ENCODE data around the gene APBA1.

DNA sequence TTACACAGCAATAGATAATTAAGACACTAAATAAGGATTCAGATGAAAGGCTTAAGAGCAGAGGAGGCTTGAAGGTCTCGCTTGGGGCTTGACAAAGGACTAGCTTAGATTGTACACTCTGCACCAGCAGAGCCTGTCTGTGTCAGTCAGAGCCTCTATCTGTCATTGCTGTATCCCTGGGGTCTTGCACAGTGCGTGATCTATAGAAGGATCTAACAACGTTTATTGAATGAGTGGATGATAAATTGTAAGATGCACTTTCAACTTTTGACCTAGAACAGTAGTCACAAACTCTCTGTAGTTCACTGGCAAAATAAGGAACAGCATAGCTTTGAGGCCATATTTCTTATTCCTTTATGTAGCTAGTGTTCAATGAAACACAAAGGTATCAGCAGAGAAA, 173.7 kb downstream of the APBA1 start:
- no peak for TF ChIP-seq ZNF565 (CRISPR knock-in tag; conservative IDR thresholded peaks at IDR 0.05; ENCODE audit: low read depth)
- no peak for TF ChIP-seq RARB (CRISPR knock-in tag; IDR thresholded peaks at IDR 0.05)
- no peak for TF ChIP-seq ZFP3 (CRISPR knock-in tag; IDR thresholded peaks at IDR 0.05)
- no peak for TF ChIP-seq ARNTL (CRISPR knock-in tag; IDR thresholded peaks at IDR 0.05; ENCODE audit: borderline replicate concordance, low read depth)
- TF ChIP-seq, protein P1, sequence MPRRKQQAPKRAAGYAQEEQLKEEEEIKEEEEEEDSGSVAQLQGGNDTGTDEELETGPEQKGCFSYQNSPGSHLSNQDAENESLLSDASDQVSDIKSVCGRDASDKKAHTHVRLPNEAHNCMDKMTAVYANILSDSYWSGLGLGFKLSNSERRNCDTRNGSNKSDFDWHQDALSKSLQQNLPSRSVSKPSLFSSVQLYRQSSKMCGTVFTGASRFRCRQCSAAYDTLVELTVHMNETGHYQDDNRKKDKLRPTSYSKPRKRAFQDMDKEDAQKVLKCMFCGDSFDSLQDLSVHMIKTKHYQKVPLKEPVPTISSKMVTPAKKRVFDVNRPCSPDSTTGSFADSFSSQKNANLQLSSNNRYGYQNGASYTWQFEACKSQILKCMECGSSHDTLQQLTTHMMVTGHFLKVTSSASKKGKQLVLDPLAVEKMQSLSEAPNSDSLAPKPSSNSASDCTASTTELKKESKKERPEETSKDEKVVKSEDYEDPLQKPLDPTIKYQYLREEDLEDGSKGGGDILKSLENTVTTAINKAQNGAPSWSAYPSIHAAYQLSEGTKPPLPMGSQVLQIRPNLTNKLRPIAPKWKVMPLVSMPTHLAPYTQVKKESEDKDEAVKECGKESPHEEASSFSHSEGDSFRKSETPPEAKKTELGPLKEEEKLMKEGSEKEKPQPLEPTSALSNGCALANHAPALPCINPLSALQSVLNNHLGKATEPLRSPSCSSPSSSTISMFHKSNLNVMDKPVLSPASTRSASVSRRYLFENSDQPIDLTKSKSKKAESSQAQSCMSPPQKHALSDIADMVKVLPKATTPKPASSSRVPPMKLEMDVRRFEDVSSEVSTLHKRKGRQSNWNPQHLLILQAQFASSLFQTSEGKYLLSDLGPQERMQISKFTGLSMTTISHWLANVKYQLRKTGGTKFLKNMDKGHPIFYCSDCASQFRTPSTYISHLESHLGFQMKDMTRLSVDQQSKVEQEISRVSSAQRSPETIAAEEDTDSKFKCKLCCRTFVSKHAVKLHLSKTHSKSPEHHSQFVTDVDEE (CRISPR knock-in tag; IDR thresholded peaks at IDR 0.05), result no peak
- TF ChIP-seq BACH2 (CRISPR knock-in tag; IDR thresholded peaks at IDR 0.05; ENCODE audit: borderline replicate concordance), result no peak
- TF ChIP-seq, protein P2, sequence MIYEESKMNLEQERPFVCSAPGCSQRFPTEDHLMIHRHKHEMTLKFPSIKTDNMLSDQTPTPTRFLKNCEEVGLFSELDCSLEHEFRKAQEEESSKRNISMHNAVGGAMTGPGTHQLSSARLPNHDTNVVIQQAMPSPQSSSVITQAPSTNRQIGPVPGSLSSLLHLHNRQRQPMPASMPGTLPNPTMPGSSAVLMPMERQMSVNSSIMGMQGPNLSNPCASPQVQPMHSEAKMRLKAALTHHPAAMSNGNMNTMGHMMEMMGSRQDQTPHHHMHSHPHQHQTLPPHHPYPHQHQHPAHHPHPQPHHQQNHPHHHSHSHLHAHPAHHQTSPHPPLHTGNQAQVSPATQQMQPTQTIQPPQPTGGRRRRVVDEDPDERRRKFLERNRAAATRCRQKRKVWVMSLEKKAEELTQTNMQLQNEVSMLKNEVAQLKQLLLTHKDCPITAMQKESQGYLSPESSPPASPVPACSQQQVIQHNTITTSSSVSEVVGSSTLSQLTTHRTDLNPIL (CRISPR knock-in tag; IDR thresholded peaks at IDR 0.05; ENCODE audit: low read depth), result no peak
- TF ChIP-seq PPARA (CRISPR knock-in tag; IDR thresholded peaks at IDR 0.05; ENCODE audit: borderline replicate concordance), result no peak
- no peak for TF ChIP-seq ZC3H10 (CRISPR knock-in tag; IDR thresholded peaks at IDR 0.05)
- no peak for TF ChIP-seq OSR1 (CRISPR knock-in tag; IDR thresholded peaks at IDR 0.05)
- TF ChIP-seq, protein P3, sequence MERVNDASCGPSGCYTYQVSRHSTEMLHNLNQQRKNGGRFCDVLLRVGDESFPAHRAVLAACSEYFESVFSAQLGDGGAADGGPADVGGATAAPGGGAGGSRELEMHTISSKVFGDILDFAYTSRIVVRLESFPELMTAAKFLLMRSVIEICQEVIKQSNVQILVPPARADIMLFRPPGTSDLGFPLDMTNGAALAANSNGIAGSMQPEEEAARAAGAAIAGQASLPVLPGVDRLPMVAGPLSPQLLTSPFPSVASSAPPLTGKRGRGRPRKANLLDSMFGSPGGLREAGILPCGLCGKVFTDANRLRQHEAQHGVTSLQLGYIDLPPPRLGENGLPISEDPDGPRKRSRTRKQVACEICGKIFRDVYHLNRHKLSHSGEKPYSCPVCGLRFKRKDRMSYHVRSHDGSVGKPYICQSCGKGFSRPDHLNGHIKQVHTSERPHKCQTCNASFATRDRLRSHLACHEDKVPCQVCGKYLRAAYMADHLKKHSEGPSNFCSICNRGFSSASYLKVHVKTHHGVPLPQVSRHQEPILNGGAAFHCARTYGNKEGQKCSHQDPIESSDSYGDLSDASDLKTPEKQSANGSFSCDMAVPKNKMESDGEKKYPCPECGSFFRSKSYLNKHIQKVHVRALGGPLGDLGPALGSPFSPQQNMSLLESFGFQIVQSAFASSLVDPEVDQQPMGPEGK (CRISPR knock-in tag; IDR thresholded peaks at IDR 0.05; ENCODE audit: borderline replicate concordance), result no peak
- TF ChIP-seq, protein P4, sequence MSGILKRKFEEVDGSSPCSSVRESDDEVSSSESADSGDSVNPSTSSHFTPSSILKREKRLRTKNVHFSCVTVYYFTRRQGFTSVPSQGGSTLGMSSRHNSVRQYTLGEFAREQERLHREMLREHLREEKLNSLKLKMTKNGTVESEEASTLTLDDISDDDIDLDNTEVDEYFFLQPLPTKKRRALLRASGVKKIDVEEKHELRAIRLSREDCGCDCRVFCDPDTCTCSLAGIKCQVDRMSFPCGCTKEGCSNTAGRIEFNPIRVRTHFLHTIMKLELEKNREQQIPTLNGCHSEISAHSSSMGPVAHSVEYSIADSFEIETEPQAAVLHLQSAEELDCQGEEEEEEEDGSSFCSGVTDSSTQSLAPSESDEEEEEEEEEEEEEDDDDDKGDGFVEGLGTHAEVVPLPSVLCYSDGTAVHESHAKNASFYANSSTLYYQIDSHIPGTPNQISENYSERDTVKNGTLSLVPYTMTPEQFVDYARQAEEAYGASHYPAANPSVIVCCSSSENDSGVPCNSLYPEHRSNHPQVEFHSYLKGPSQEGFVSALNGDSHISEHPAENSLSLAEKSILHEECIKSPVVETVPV (CRISPR knock-in tag; IDR thresholded peaks at IDR 0.05), result no peak

Data from SK-N-SH treated with all-trans-retinoic acid at 6 μM for 48 hours (cell line).